Transverse colon (tissue), 4 donors: ENCODE data around the gene HIVEP3.

Experiments used
- EP300 ChIP-seq: sonication (generic); formaldehyde crosslinking; IDR thresholded peaks from one replicate; pipeline ENCODE4 v1.6.1; 2017; ENCODE audit warnings: antibody characterized with exemption, low read depth
- POLR2AphosphoS5 ChIP-seq, 3 donors: sonication (generic); formaldehyde crosslinking; IDR thresholded peaks; one replicate each; pipeline ENCODE4 v1.6.1; 2016; ENCODE audit warnings: antibody characterized with exemption in 3 of 3
- TF ChIP-seq, protein P1 (sequence below), 5 experiments: fragments of 200-600 bp in 3 of 5; fragments of 450-650 bp in 2 of 5; sonication (generic) in 3 of 5; IDR thresholded peaks; 1 replicate in 2 of 5; 2 replicates in 3 of 5; pipeline ENCODE4 v1.5.1; 2016 to 2017; ENCODE audit warnings: antibody characterized with exemption in 5 of 5, inconsistent platforms in 3 of 5, mild to moderate bottlenecking in 2 of 5, moderate library complexity in 1 of 5

DNA sequence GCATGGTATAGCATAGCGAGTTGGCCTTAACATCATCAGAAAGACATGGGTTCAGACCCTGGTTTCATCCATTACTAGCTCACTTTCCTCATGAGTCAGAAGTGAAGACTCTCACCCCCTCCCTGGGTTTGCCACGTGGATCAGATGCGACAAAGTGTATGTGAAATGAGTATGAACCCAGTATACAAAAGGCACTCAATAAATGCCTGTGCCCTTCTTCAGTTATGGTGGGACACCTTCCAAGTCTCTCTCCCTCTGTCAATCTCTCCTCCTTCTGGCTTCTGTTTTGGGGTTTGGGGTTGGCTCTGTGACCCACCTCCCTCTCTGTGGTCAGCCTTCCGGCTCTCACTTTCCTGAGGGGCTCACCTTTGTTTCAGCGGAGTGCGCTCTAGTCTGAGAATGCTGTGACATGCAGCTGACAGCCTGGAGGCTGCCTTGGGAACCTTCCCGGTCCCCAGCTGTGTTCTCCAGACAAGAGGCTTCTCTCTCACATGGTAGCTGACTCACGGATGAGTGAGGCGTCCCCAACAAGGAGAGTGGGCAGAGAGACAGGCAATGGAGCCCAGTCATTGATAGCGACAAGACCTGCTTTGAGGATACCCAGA lies 279.3 kb downstream of the HIVEP3 start:
- TF ChIP-seq, protein P1, sequence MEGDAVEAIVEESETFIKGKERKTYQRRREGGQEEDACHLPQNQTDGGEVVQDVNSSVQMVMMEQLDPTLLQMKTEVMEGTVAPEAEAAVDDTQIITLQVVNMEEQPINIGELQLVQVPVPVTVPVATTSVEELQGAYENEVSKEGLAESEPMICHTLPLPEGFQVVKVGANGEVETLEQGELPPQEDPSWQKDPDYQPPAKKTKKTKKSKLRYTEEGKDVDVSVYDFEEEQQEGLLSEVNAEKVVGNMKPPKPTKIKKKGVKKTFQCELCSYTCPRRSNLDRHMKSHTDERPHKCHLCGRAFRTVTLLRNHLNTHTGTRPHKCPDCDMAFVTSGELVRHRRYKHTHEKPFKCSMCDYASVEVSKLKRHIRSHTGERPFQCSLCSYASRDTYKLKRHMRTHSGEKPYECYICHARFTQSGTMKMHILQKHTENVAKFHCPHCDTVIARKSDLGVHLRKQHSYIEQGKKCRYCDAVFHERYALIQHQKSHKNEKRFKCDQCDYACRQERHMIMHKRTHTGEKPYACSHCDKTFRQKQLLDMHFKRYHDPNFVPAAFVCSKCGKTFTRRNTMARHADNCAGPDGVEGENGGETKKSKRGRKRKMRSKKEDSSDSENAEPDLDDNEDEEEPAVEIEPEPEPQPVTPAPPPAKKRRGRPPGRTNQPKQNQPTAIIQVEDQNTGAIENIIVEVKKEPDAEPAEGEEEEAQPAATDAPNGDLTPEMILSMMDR (IDR thresholded peaks at IDR 0.05) = no peak
- TF ChIP-seq EP300 (no peak), POLR2AphosphoS5 (IDR thresholded peaks at IDR 0.05) (no peak)
